ENCODE measurements around the gene TNNT3. TPM values are rescaled to one million over a fixed set of nuclear protein-coding genes. Genes with fewer than 3 reads are reported as not detected.

The TNNT3 gene
- total RNA-seq: 0.38 TPM in 1 of 2 replicates, not detected in the other
- long read RNA-seq: 0 reads

GRCh38 chr11:1919391-1920127 is at the start of gene TNNT3:
Gene TNNT3 (plus strand): TSS chr11:1919703. CDS start chr11:1922875, 3,172 bp downstream.
- H3K4me1 Mint-ChIP-seq (ENCODE audit: low read depth): no peaks in the 10 kb centered on the region
- TF ChIP-seq, protein P1, sequence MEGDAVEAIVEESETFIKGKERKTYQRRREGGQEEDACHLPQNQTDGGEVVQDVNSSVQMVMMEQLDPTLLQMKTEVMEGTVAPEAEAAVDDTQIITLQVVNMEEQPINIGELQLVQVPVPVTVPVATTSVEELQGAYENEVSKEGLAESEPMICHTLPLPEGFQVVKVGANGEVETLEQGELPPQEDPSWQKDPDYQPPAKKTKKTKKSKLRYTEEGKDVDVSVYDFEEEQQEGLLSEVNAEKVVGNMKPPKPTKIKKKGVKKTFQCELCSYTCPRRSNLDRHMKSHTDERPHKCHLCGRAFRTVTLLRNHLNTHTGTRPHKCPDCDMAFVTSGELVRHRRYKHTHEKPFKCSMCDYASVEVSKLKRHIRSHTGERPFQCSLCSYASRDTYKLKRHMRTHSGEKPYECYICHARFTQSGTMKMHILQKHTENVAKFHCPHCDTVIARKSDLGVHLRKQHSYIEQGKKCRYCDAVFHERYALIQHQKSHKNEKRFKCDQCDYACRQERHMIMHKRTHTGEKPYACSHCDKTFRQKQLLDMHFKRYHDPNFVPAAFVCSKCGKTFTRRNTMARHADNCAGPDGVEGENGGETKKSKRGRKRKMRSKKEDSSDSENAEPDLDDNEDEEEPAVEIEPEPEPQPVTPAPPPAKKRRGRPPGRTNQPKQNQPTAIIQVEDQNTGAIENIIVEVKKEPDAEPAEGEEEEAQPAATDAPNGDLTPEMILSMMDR (IDR thresholded peaks at IDR 0.05; ENCODE audit: unreplicated experiment): no peak
- H3K9me3 Mint-ChIP-seq (ENCODE audit: low read depth): no peaks in the 10 kb centered on the region
- H3K36me3 Mint-ChIP-seq (ENCODE audit: insufficient read depth): no peaks in the 10 kb centered on the region
- H3K27me3 Mint-ChIP-seq: peaks cover 19% of the 10 kb centered on the region
- no peak within 1 kb of the TSS for H3K27ac Mint-ChIP-seq
- no peak within 1 kb of the TSS for H3K4me3 Mint-ChIP-seq (ENCODE audit: low read depth)
- DNase-seq (ENCODE audit: low spot score, unreplicated experiment): no peak

DNA sequence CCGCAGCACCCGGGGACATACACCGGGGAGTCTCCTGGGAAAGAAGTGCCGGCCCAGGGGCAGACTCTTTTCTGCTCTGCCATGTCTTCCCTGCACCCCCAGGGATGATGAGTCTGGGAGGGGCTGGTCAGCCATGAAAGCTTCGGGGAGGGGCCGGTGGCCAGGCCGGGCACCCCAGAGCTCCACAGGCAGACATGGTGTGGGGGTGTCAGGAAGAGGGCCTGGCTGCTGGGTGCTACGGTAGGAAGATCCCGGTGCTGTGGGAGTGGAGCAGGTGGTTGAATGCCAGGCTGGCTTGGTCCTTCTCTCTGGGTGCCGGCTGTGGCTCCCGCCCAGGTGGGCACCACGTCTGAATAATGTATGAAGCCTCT is 49.2 kb upstream of the TNNT3 start:
- TF ChIP-seq, protein P1 (IDR thresholded peaks at IDR 0.05; ENCODE audit: unreplicated experiment): no peak
- no peaks in the 10 kb centered on the region for H3K36me3 Mint-ChIP-seq (ENCODE audit: insufficient read depth)
- H3K4me1 Mint-ChIP-seq (ENCODE audit: low read depth): no peaks in the 10 kb centered on the region
- no peak overlapping the region for H3K4me3 Mint-ChIP-seq (ENCODE audit: low read depth)
- DNase-seq (ENCODE audit: low spot score, unreplicated experiment): no peak
- H3K27me3 Mint-ChIP-seq: peaks cover 24% of the 10 kb centered on the region
- no peak overlapping the region for H3K27ac Mint-ChIP-seq
- no peaks in the 10 kb centered on the region for H3K9me3 Mint-ChIP-seq (ENCODE audit: low read depth)

GRCh38 chr11:1870721-1871466 is 48.6 kb upstream of the TNNT3 start:
- DNase-seq (ENCODE audit: low spot score, unreplicated experiment): no peak
- Mint-ChIP-seq H3K4me3 (ENCODE audit: low read depth) (no peak overlapping the region), H3K4me1 (ENCODE audit: low read depth) (no peaks in the 10 kb centered on the region), H3K36me3 (ENCODE audit: insufficient read depth) (no peaks in the 10 kb centered on the region), H3K27me3 (peaks cover 23% of the 10 kb centered on the region), H3K27ac (no peak overlapping the region), H3K9me3 (ENCODE audit: low read depth) (no peaks in the 10 kb centered on the region)
- TF ChIP-seq, protein P1 (IDR thresholded peaks at IDR 0.05; ENCODE audit: unreplicated experiment): no peak

GRCh38 chr11:1871531-1871930 is 48.0 kb upstream of the TNNT3 start:
- H3K4me1 Mint-ChIP-seq (ENCODE audit: low read depth): no peaks in the 10 kb centered on the region
- no peaks in the 10 kb centered on the region for H3K9me3 Mint-ChIP-seq (ENCODE audit: low read depth)
- peaks cover 23% of the 10 kb centered on the region for H3K27me3 Mint-ChIP-seq
- no peak overlapping the region for H3K4me3 Mint-ChIP-seq (ENCODE audit: low read depth)
- TF ChIP-seq, protein P1 (IDR thresholded peaks at IDR 0.05; ENCODE audit: unreplicated experiment): no peak
- DNase-seq (ENCODE audit: low spot score, unreplicated experiment): no peak
- no peaks in the 10 kb centered on the region for H3K36me3 Mint-ChIP-seq (ENCODE audit: insufficient read depth)
- no peak overlapping the region for H3K27ac Mint-ChIP-seq

- H3K4me1 Mint-ChIP-seq (ENCODE audit: low read depth): no peaks in the 10 kb centered on the region
- H3K36me3 Mint-ChIP-seq (ENCODE audit: insufficient read depth): no peaks in the 10 kb centered on the region
- DNase-seq (ENCODE audit: low spot score, unreplicated experiment): no peak
- H3K27ac Mint-ChIP-seq: no peak overlapping the region
- TF ChIP-seq, protein P1 (IDR thresholded peaks at IDR 0.05; ENCODE audit: unreplicated experiment): no peak
- H3K9me3 Mint-ChIP-seq (ENCODE audit: low read depth): no peaks in the 10 kb centered on the region
- no peak overlapping the region for H3K4me3 Mint-ChIP-seq (ENCODE audit: low read depth)
- peaks cover 23% of the 10 kb centered on the region for H3K27me3 Mint-ChIP-seq
Observed at GRCh38 chr11:1872267-1872985, 47.1 kb upstream of the TNNT3 start.

Data from progenitor cell of endocrine pancreas (in vitro differentiated cells).